Tibial nerve (tissue), 4 donors: ENCODE results near the gene RAI1.
"Not testable (repeated sequence)": the region's sequence is repeated elsewhere in the genome, so short reads cannot be mapped to it uniquely, and the experiment has no call there.

ENCODE experiments used
- EP300 ChIP-seq, 2 donors: sonication (generic); formaldehyde crosslinking; IDR thresholded peaks; one replicate each; pipeline ENCODE4 v1.6.1; 2017; ENCODE audit warnings: antibody characterized with exemption in 2 of 2, mild to moderate bottlenecking in 1 of 2
- POLR2A ChIP-seq, 2 donors: fragments of 450-650 bp; IDR thresholded peaks; one replicate each; pipeline ENCODE4 v1.6.1; 2017; ENCODE audit warnings: antibody characterized with exemption in 2 of 2, mild to moderate bottlenecking in 2 of 2, moderate library complexity in 2 of 2
- TF ChIP-seq, protein P1 (sequence below), 5 experiments: fragments of 200-600 bp in 3 of 5; fragments of 450-650 bp in 2 of 5; sonication (generic) in 3 of 5; IDR thresholded peaks; one replicate each; pipeline ENCODE4 v1.5.1; 2016 to 2019; ENCODE audit warnings: antibody characterized with exemption in 5 of 5, mild to moderate bottlenecking in 3 of 5, moderate library complexity in 2 of 5

DNA sequence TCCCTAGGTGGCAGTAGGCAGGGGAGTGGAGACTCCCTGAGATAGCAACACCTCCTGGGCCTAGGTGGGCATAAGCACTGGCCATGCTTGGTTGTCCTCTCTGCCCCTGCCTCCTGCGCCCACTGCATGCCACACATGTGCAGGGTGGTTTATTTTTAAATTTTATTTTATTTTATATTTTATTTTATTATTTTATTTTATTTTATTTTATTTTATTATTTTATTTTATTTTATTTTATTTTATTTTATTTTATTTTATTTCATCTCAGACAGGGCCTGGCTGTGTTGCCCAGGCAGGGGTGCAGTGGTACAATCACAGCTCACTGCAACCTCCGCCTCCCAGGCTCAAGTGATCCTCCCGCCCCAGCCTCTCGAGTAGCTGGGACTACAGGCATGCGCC, 126.9 kb downstream of the RAI1 start:
- not testable (repeated sequence) for TF ChIP-seq POLR2A, EP300 (IDR thresholded peaks at IDR 0.05)
- TF ChIP-seq, protein P1, sequence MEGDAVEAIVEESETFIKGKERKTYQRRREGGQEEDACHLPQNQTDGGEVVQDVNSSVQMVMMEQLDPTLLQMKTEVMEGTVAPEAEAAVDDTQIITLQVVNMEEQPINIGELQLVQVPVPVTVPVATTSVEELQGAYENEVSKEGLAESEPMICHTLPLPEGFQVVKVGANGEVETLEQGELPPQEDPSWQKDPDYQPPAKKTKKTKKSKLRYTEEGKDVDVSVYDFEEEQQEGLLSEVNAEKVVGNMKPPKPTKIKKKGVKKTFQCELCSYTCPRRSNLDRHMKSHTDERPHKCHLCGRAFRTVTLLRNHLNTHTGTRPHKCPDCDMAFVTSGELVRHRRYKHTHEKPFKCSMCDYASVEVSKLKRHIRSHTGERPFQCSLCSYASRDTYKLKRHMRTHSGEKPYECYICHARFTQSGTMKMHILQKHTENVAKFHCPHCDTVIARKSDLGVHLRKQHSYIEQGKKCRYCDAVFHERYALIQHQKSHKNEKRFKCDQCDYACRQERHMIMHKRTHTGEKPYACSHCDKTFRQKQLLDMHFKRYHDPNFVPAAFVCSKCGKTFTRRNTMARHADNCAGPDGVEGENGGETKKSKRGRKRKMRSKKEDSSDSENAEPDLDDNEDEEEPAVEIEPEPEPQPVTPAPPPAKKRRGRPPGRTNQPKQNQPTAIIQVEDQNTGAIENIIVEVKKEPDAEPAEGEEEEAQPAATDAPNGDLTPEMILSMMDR (IDR thresholded peaks at IDR 0.05) = not testable (repeated sequence)
